SK-N-SH (cell line): ENCODE data around the gene DHODH. TPM values are rescaled to one million over a fixed set of nuclear protein-coding genes. Genes with fewer than 3 reads are reported as not detected.

Source experiments
- CTCF ChIA-PET: fragments of 300-600, 350-600 bp; formaldehyde crosslinking; extraction: SDS; loops from one replicate; lab custom pipeline; 2021; lab: Yijun Ruan, JAX
- POLR2A ChIA-PET: fragments of 350-600 bp; sonication (Branson Sonifier 250); formaldehyde crosslinking; extraction: SDS; loops from one replicate; lab custom pipeline; 2020; ENCODE audit warnings: antibody characterized with exemption, inconsistent platforms; lab: Yijun Ruan, JAX
- DNase-seq: peaks from one replicate; pipeline ENCODE4 v3.0.0; 2012
- H2AFZ ChIP-seq: fragments of 200-600 bp; sonication (generic); 2 replicates; pipeline ENCODE4 v1.8.1; 2016; ENCODE audit warnings: antibody characterized with exemption, mild to moderate bottlenecking, low read depth
- H3F3A ChIP-seq: fragments of 200-600 bp; sonication (generic); replicated peaks from 2 replicates; pipeline ENCODE3; 2016; ENCODE audit warnings: antibody characterized with exemption, mild to moderate bottlenecking; ENCODE audit not compliant: insufficient read depth
- H3K27ac ChIP-seq, 2 experiments: fragments of 200-500 bp in 1 of 2; fragments of 200-600 bp in 1 of 2; sonication (Bioruptor generic) in 1 of 2; sonication (generic), shearing (Covaris generic) in 1 of 2; 2 replicates each; pipeline versions ENCODE4 v1.5.1 to v1.6.1; 2014 to 2016; ENCODE audit warnings: low read depth in 2 of 2, inconsistent platforms in 1 of 2, low read length in 1 of 2, mild to moderate bottlenecking in 1 of 2, mixed read lengths in 1 of 2
- H3K27me3 ChIP-seq: fragments of 200-600 bp; sonication (generic), shearing (Covaris generic); 2 replicates; pipeline ENCODE4 v1.6.1; 2016; ENCODE audit warnings: mixed run types; ENCODE audit not compliant: insufficient read depth
- H3K36me3 ChIP-seq, 2 experiments: fragments of 200-500 bp in 1 of 2; fragments of 200-600 bp in 1 of 2; sonication (Bioruptor generic) in 1 of 2; sonication (generic) in 1 of 2; replicated peaks in 1 of 2; 2 replicates each; pipeline versions ENCODE3 to v1.5.1; 2014 to 2016; ENCODE audit warnings: low read length in 1 of 2, mild to moderate bottlenecking in 1 of 2; ENCODE audit not compliant: insufficient read depth in 2 of 2, control insufficient read depth in 1 of 2
- H3K4me1 ChIP-seq, 2 experiments: fragments of 200-500 bp in 1 of 2; fragments of 200-600 bp in 1 of 2; sonication (Bioruptor generic) in 1 of 2; sonication (generic), shearing (Covaris generic) in 1 of 2; 2 replicates each; pipeline versions ENCODE4 v1.5.1 to v1.6.1; 2014 to 2016; ENCODE audit warnings: low read depth in 1 of 2, low read length in 1 of 2, mixed run types in 1 of 2; ENCODE audit not compliant: insufficient read depth in 2 of 2, control insufficient read depth in 1 of 2
- H3K4me2 ChIP-seq: fragments of 200-600 bp; sonication (generic), shearing (Covaris generic); 2 replicates; pipeline ENCODE4 v1.6.1; 2017; ENCODE audit warnings: mixed run types
- H3K4me3 ChIP-seq, 2 experiments: fragments of 200-500 bp in 1 of 2; fragments of 200-600 bp in 1 of 2; sonication (Bioruptor generic) in 1 of 2; sonication (generic), shearing (Covaris generic) in 1 of 2; 2 replicates each; pipeline versions ENCODE4 v1.5.1 to v1.8.1; 2014 to 2016; ENCODE audit warnings: low read depth in 2 of 2, inconsistent platforms in 1 of 2, low read length in 1 of 2, mild to moderate bottlenecking in 1 of 2, mixed read lengths in 1 of 2, moderate library complexity in 1 of 2
- H3K79me2 ChIP-seq: fragments of 200-600 bp; sonication (generic); 2 replicates; pipeline ENCODE4 v1.8.1; 2017; ENCODE audit warnings: mild to moderate bottlenecking; ENCODE audit not compliant: insufficient read depth
- H3K9ac ChIP-seq: fragments of 200-600 bp; sonication (generic); 2 replicates; pipeline ENCODE4 v1.6.1; 2017; ENCODE audit warnings: mixed run types
- H3K9me2 ChIP-seq: fragments of 200-600 bp; sonication (generic); 2 replicates; pipeline ENCODE4 v1.6.1; 2017; ENCODE audit warnings: mixed run types
- H3K9me3 ChIP-seq: fragments of 200-600 bp; sonication (generic); 2 replicates; pipeline ENCODE4 v1.6.1; 2017; ENCODE audit warnings: mixed run types, mild to moderate bottlenecking, moderate library complexity
- H4K20me1 ChIP-seq: fragments of 200-600 bp; sonication (generic); 2 replicates; pipeline ENCODE4 v1.6.1; 2017; ENCODE audit warnings: mild to moderate bottlenecking, mixed run types; ENCODE audit not compliant: insufficient read depth
- CHD2 ChIP-seq: fragments of 150-350 bp; IDR thresholded peaks from 2 replicates; pipeline ENCODE4 v1.6.1; 2018; ENCODE audit warnings: low read length; ENCODE audit not compliant: partially characterized antibody
- ELF1 ChIP-seq: IDR thresholded peaks from 2 replicates; pipeline ENCODE4 v1.4.0; 2012
- FOXJ3 ChIP-seq: sonication (generic); formaldehyde crosslinking; IDR thresholded peaks from 2 replicates; pipeline ENCODE4 v1.5.1; 2020; ENCODE audit warnings: mild to moderate bottlenecking, missing genetic modification reagents
- GATA2 ChIP-seq: sonication (generic); formaldehyde crosslinking; IDR thresholded peaks from 2 replicates; pipeline ENCODE4 v1.5.0; 2020; ENCODE audit warnings: mild to moderate bottlenecking, missing genetic modification reagents
- MEF2A ChIP-seq: IDR thresholded peaks from 2 replicates; pipeline ENCODE4 v1.4.0; 2012; ENCODE audit warnings: low read depth, borderline replicate concordance
- POLR2AphosphoS5 ChIP-seq: IDR thresholded peaks from 2 replicates; pipeline ENCODE4 v1.6.1; 2012; ENCODE audit warnings: low read depth, low read length
- RXRA ChIP-seq: IDR thresholded peaks from 2 replicates; pipeline ENCODE4 v1.4.0; 2012; ENCODE audit warnings: low read depth, mild to moderate bottlenecking, borderline replicate concordance
- SMC3 ChIP-seq: IDR thresholded peaks from 2 replicates; pipeline ENCODE4 v1.6.1; 2012; ENCODE audit warnings: low read depth, low read length, improper control_type of control experiment
- TAF1 ChIP-seq: IDR thresholded peaks from 2 replicates; pipeline ENCODE4 v1.6.1; 2012; ENCODE audit warnings: low read depth, mild to moderate bottlenecking, low read length, moderate library complexity, borderline replicate concordance
- TCF12 ChIP-seq: IDR thresholded peaks from 2 replicates; pipeline ENCODE4 v1.4.0; 2012
- WGBS: methylation state at CpG from one replicate; pipeline ENCODE4 v1.1.6; 2017; ENCODE audit warnings: low lambda C conversion rate; 5-methylcytosine and 5-hydroxymethylcytosine counted together
- polyA plus RNA-seq, 3 experiments: library from polyadenylated mRNA; depleted of rRNA; stranded (reverse); fragments of >200 nt; gene quantifications; 2 replicates each; pipeline ENCODE4 v1.2.3, GENCODE V29; 2012
- TF ChIP-seq, protein P1 (sequence below): fragments of 150-350 bp; IDR thresholded peaks from 2 replicates; pipeline ENCODE4 v1.6.1; 2016; ENCODE audit warnings: mild to moderate bottlenecking, low read depth, low read length
- TF ChIP-seq, protein P2 (sequence below): IDR thresholded peaks from 2 replicates; pipeline ENCODE4 v1.4.0; 2012; ENCODE audit warnings: low read depth
- TF ChIP-seq, protein P3 (sequence below): IDR thresholded peaks from 2 replicates; pipeline ENCODE4; 2012

The DHODH gene
- polyA plus RNA-seq, 1 of the 3 experiments (the other 2 are of a cell fraction), result 10.9 TPM

DNA sequence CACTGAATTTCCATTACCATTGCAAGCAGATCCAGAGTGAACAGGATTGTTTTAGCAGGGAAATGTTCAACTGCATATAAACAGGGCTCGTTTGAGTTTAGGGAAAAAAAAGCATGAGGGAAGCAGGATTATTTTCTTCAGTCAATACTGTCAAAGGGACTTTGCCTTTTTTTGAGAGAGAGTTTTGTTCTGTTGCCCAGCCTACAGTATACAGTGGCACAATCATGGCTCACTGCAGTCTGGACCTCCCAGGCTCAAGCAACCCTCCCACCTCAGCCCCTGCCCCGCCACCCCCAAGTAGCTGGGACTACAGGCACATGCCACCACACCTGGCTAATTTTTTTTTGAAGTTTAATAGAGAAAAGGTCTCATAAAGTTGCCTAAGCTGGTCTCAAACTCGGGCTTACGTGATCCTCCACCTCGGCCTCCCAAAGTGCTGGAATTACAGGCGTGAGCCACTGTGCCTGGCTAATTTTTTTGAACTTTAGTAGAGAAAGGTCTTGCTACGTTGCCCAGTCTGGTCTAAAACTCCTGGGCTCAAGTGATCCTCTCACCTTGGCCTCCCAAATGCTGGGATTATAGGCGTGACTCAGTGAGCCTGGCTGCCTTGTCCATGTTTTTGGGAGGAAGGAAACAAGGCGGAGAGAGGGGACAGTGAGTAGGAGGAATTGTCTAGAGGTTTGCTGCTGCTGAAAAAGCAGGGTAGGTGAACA lies 23.1 kb upstream of the DHODH start:
- Histone ChIP-seq H3K27me3 (peaks cover 15% of the 10 kb centered on the region), H3K79me2 (no peaks in the 10 kb centered on the region)
- POLR2A ChIA-PET, result no interaction called here
- TF ChIP-seq, protein P1, sequence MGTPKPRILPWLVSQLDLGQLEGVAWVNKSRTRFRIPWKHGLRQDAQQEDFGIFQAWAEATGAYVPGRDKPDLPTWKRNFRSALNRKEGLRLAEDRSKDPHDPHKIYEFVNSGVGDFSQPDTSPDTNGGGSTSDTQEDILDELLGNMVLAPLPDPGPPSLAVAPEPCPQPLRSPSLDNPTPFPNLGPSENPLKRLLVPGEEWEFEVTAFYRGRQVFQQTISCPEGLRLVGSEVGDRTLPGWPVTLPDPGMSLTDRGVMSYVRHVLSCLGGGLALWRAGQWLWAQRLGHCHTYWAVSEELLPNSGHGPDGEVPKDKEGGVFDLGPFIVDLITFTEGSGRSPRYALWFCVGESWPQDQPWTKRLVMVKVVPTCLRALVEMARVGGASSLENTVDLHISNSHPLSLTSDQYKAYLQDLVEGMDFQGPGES, result no peak
- TF ChIP-seq TCF12, result no peak
- TF ChIP-seq POLR2AphosphoS5, result no peak
- TF ChIP-seq, all 33 proteins: peak for 0
- DNase-seq, result no peak
- no peak overlapping the region for H3K4me3 ChIP-seq
- no peaks in the 10 kb centered on the region for H3K9me3 ChIP-seq
- CTCF ChIA-PET, result no interaction called here
- H3K9me2 ChIP-seq, result no peaks in the 10 kb centered on the region
- H3K27ac ChIP-seq, result no peak overlapping the region
- H2AFZ ChIP-seq, result no peak overlapping the region
- no peak overlapping the region for H3K4me2 ChIP-seq
- H4K20me1 ChIP-seq, result no peaks in the 10 kb centered on the region
- H3K36me3 ChIP-seq, result no peaks in the 10 kb centered on the region
- no peaks in the 10 kb centered on the region for H3F3A ChIP-seq
- 57% methylated on average over 9 of the region's 9 CpGs for WGBS
- no peaks in the 10 kb centered on the region for H3K4me1 ChIP-seq
- no peak overlapping the region for H3K9ac ChIP-seq

DNA sequence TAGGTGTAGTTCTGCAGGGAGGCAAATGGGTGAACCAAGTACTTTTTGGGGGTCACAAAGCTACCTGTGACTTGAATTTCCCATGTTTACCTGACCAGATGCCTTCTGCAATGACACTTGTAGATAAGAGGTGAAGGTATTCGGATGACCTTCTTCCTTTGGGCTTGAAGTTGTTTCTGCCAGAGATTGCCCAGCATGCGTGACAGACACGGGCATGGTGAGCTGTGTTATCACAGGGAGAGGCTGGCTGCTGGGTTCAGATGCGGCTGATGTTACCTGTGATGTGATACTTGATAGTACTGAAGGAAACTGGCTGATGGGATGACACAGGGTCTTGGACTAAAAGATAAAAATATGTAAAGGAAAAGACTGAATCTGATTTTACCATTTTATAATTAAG lies 22.4 kb upstream of the DHODH start:
- H3K4me2 ChIP-seq, result no peak overlapping the region
- no peaks in the 10 kb centered on the region for H3F3A ChIP-seq
- ChIA-PET CTCF (no interaction called here), POLR2A (no interaction called here)
- 36% methylated on average over 4 of the region's 4 CpGs for WGBS
- peaks cover 10% of the 10 kb centered on the region for H3K27me3 ChIP-seq
- no peaks in the 10 kb centered on the region for H3K9me2 ChIP-seq
- H3K9ac ChIP-seq, result no peak overlapping the region
- H3K4me1 ChIP-seq, result no peaks in the 10 kb centered on the region
- H3K27ac ChIP-seq, result no peak overlapping the region
- no peak overlapping the region for H3K4me3 ChIP-seq
- DNase-seq, result no peak
- H2AFZ ChIP-seq, result no peak overlapping the region
- H3K9me3 ChIP-seq, result no peaks in the 10 kb centered on the region
- TF ChIP-seq GATA2 (CRISPR knock-in tag), result no peak
- no peak for TF ChIP-seq TAF1
- TF ChIP-seq POLR2AphosphoS5, result no peak
- no peak for TF ChIP-seq FOXJ3 (CRISPR knock-in tag)
- no peak for TF ChIP-seq ELF1
- no peak for TF ChIP-seq MEF2A
- TF ChIP-seq, protein P1, result no peak
- TF ChIP-seq, protein P2, sequence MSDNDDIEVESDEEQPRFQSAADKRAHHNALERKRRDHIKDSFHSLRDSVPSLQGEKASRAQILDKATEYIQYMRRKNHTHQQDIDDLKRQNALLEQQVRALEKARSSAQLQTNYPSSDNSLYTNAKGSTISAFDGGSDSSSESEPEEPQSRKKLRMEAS, result no peak
- TF ChIP-seq CHD2, result no peak
- TF ChIP-seq, protein P3, sequence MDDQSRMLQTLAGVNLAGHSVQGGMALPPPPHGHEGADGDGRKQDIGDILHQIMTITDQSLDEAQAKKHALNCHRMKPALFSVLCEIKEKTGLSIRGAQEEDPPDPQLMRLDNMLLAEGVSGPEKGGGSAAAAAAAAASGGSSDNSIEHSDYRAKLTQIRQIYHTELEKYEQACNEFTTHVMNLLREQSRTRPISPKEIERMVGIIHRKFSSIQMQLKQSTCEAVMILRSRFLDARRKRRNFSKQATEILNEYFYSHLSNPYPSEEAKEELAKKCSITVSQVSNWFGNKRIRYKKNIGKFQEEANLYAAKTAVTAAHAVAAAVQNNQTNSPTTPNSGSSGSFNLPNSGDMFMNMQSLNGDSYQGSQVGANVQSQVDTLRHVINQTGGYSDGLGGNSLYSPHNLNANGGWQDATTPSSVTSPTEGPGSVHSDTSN, result no peak
- TF ChIP-seq RXRA, result no peak
- no peak for TF ChIP-seq SMC3
- no peaks in the 10 kb centered on the region for H3K79me2 ChIP-seq
- H4K20me1 ChIP-seq, result no peaks in the 10 kb centered on the region
- no peaks in the 10 kb centered on the region for H3K36me3 ChIP-seq
